Measurements from ENCODE around the gene HPGDS.
"Not testable (repeated sequence)": the region's sequence is repeated elsewhere in the genome, so short reads cannot be mapped to it uniquely, and the experiment has no call there.

Gene HPGDS

GRCh38 chr4:94348666-94349065 lies 6.0 kb upstream of the HPGDS start:
- TF ChIP-seq ZNF274 (IDR thresholded peaks at IDR 0.05; ENCODE audit: low read depth, low read length): no peak

GRCh38 chr4:94346541-94346940 lies 3.9 kb upstream of the HPGDS start:
- no peak overlapping the region for H3K4me3 ChIP-seq (ENCODE audit: low read length)
- no peak for TF ChIP-seq ZNF274 (IDR thresholded peaks at IDR 0.05; ENCODE audit: low read depth, low read length)

More at GRCh38 chr4:94348666-94349065, 6.0 kb upstream of the HPGDS start:
- H3K4me3 ChIP-seq (ENCODE audit: low read length): no peak overlapping the region

GRCh38 chr4:94345969-94346368 lies 3.3 kb upstream of the HPGDS start:
- no peak for TF ChIP-seq ZNF274 (IDR thresholded peaks at IDR 0.05; ENCODE audit: low read depth, low read length)
- H3K4me3 ChIP-seq (ENCODE audit: low read length): no peak overlapping the region

- H3K4me3 ChIP-seq (ENCODE audit: low read length): no peak overlapping the region
- TF ChIP-seq ZNF274 (IDR thresholded peaks at IDR 0.05; ENCODE audit: low read depth, low read length): no peak
Observed at GRCh38 chr4:94345266-94345665, 2.6 kb upstream of the HPGDS start.

GRCh38 chr4:94344457-94344856 lies 1.8 kb upstream of the HPGDS start:
- no peak overlapping the region for H3K4me3 ChIP-seq (ENCODE audit: low read length)
- no peak for TF ChIP-seq ZNF274 (IDR thresholded peaks at IDR 0.05; ENCODE audit: low read depth, low read length)

- TF ChIP-seq ZNF274 (IDR thresholded peaks at IDR 0.05; ENCODE audit: low read depth, low read length): no peak
- H3K4me3 ChIP-seq (ENCODE audit: low read length): no peak overlapping the region
Observed at GRCh38 chr4:94341481-94342370, 910 bp downstream of the HPGDS start.

- no peak overlapping the region for H3K4me3 ChIP-seq (ENCODE audit: low read length)
- no peak for TF ChIP-seq ZNF274 (IDR thresholded peaks at IDR 0.05; ENCODE audit: low read depth, low read length)
Observed at GRCh38 chr4:94339779-94340178, 2.9 kb downstream of the HPGDS start.

GRCh38 chr4:94338681-94339351 lies 3.8 kb downstream of the HPGDS start:
- no peak for TF ChIP-seq ZNF274 (IDR thresholded peaks at IDR 0.05; ENCODE audit: low read depth, low read length)
- no peak overlapping the region for H3K4me3 ChIP-seq (ENCODE audit: low read length)

- not testable (repeated sequence) for H3K4me3 ChIP-seq (ENCODE audit: low read length)
Observed at GRCh38 chr4:94336791-94337190, 5.8 kb downstream of the HPGDS start.

- TF ChIP-seq ZNF274 (IDR thresholded peaks at IDR 0.05; ENCODE audit: low read depth, low read length): no peak
Observed at GRCh38 chr4:94336303-94336702, 6.3 kb downstream of the HPGDS start.

GRCh38 chr4:94334962-94335361 lies 7.7 kb downstream of the HPGDS start:
- no peak for TF ChIP-seq ZNF274 (IDR thresholded peaks at IDR 0.05; ENCODE audit: low read depth, low read length)
- no peak overlapping the region for H3K4me3 ChIP-seq (ENCODE audit: low read length)

More at GRCh38 chr4:94336303-94336702, 6.3 kb downstream of the HPGDS start:
- H3K4me3 ChIP-seq (ENCODE audit: low read length): no peak overlapping the region

- TF ChIP-seq ZNF274 (IDR thresholded peaks at IDR 0.05; ENCODE audit: low read depth, low read length): no peak
- no peak overlapping the region for H3K4me3 ChIP-seq (ENCODE audit: low read length)
Observed at GRCh38 chr4:94334476-94334875, 8.2 kb downstream of the HPGDS start.

GRCh38 chr4:94333866-94334265 lies 8.8 kb downstream of the HPGDS start:
- no peak overlapping the region for H3K4me3 ChIP-seq (ENCODE audit: low read length)
- no peak for TF ChIP-seq ZNF274 (IDR thresholded peaks at IDR 0.05; ENCODE audit: low read depth, low read length)

- no peak for TF ChIP-seq ZNF274 (IDR thresholded peaks at IDR 0.05; ENCODE audit: low read depth, low read length)
- no peak overlapping the region for H3K4me3 ChIP-seq (ENCODE audit: low read length)
Observed at GRCh38 chr4:94332983-94333590, 9.5 kb downstream of the HPGDS start.

- TF ChIP-seq ZNF274 (IDR thresholded peaks at IDR 0.05; ENCODE audit: low read depth, low read length): no peak
- H3K4me3 ChIP-seq (ENCODE audit: low read length): no peak overlapping the region
Observed at GRCh38 chr4:94329933-94330332, 12.7 kb downstream of the HPGDS start.
